Rectal smooth muscle tissue (tissue), 1 donor: ENCODE measurements around the gene FAM50B.

Experiments
- H3K27ac ChIP-seq: one replicate; pipeline ENCODE4 v1.7.0; 2013; ENCODE audit warnings: low read depth, low read length, inconsistent platforms
- H3K27me3 ChIP-seq: one replicate; pipeline ENCODE4 v1.7.0; 2013; ENCODE audit warnings: low read length; ENCODE audit not compliant: control insufficient read depth, insufficient read depth
- H3K36me3 ChIP-seq: one replicate; pipeline ENCODE4 v1.7.0; 2013; ENCODE audit warnings: low read length; ENCODE audit not compliant: control insufficient read depth, insufficient read depth
- H3K4me1 ChIP-seq: one replicate; pipeline ENCODE4 v1.7.0; 2013; ENCODE audit warnings: low read length; ENCODE audit not compliant: control insufficient read depth, insufficient read depth
- H3K4me3 ChIP-seq: one replicate; pipeline ENCODE4 v1.7.0; 2013; ENCODE audit warnings: low read length
- H3K9ac ChIP-seq: one replicate; pipeline ENCODE4 v1.7.0; 2013; ENCODE audit warnings: low read length

Gene FAM50B

GRCh38 chr6:3895805-3896204, 46.6 kb downstream of the FAM50B start:
- Histone ChIP-seq H3K4me3 (no peak overlapping the region), H3K36me3 (no peaks in the 10 kb centered on the region), H3K27me3 (no peaks in the 10 kb centered on the region), H3K27ac (no peak overlapping the region), H3K4me1 (no peaks in the 10 kb centered on the region), H3K9ac (no peak overlapping the region)

GRCh38 chr6:3898265-3898994, 49.3 kb downstream of the FAM50B start:
- Histone ChIP-seq H3K27me3 (no peaks in the 10 kb centered on the region), H3K9ac (no peak overlapping the region), H3K4me3 (no peak overlapping the region), H3K27ac (no peak overlapping the region), H3K36me3 (no peaks in the 10 kb centered on the region), H3K4me1 (no peaks in the 10 kb centered on the region)

GRCh38 chr6:3899061-3899460, 49.9 kb downstream of the FAM50B start:
- H3K9ac ChIP-seq = no peak overlapping the region
- H3K4me3 ChIP-seq = no peak overlapping the region
- no peaks in the 10 kb centered on the region for H3K27me3 ChIP-seq
- H3K36me3 ChIP-seq = no peaks in the 10 kb centered on the region
- H3K27ac ChIP-seq = no peak overlapping the region
- no peaks in the 10 kb centered on the region for H3K4me1 ChIP-seq

- H3K27me3 ChIP-seq = no peaks in the 10 kb centered on the region
- H3K4me1 ChIP-seq = no peaks in the 10 kb centered on the region
- H3K9ac ChIP-seq = no peak overlapping the region
- no peaks in the 10 kb centered on the region for H3K36me3 ChIP-seq
- H3K4me3 ChIP-seq = no peak overlapping the region
- no peak overlapping the region for H3K27ac ChIP-seq
Observed at GRCh38 chr6:3899970-3900439, 50.8 kb downstream of the FAM50B start.
